GF-D8 (cell line): ENCODE measurements around the gene MFSD2A.
A peak's percentile ranks its signal among the peaks of the same experiment; 100 is the strongest.
"Not testable (repeated sequence)": the region's sequence is repeated elsewhere in the genome, so short reads cannot be mapped to it uniquely, and the experiment has no call there.

Source experiments
- DNase-seq: peaks from one replicate; lab custom pipeline; 2025; lab: John Stamatoyannopoulos, UW

The MFSD2A gene

GRCh38 chr1:39969048-39969447 is 14.1 kb downstream of the MFSD2A start:
- DNase-seq, result no peak

- peak; percentile 68 for DNase-seq
These were observed 14.8 kb downstream of the MFSD2A start for GRCh38 chr1:39969531-39970270.

- DNase-seq, result no peak
These were observed 15.3 kb downstream of the MFSD2A start for GRCh38 chr1:39970274-39970673.

GRCh38 chr1:39971138-39971537 is 16.2 kb downstream of the MFSD2A start:
- no peak for DNase-seq

- DNase-seq, result peak; percentile 33
These were observed 18.7 kb downstream of the MFSD2A start for GRCh38 chr1:39973503-39974135.

GRCh38 chr1:39976732-39977131 is 21.8 kb downstream of the MFSD2A start:
- no peak for DNase-seq

- no peak for DNase-seq
These were observed 22.3 kb downstream of the MFSD2A start for GRCh38 chr1:39977202-39977601.

GRCh38 chr1:39979654-39980053 is 24.7 kb downstream of the MFSD2A start:
- DNase-seq, result no peak

- DNase-seq, result peak; percentile 16
These were observed 25.8 kb downstream of the MFSD2A start for GRCh38 chr1:39980555-39981313.

- no peak for DNase-seq
These were observed 26.4 kb downstream of the MFSD2A start for GRCh38 chr1:39981385-39981784.

- no peak for DNase-seq
These were observed 27.0 kb downstream of the MFSD2A start for GRCh38 chr1:39981945-39982344.

GRCh38 chr1:39984480-39984879 is 29.5 kb downstream of the MFSD2A start:
- DNase-seq, result not testable (repeated sequence)

- no peak for DNase-seq
These were observed 30.0 kb downstream of the MFSD2A start for GRCh38 chr1:39984951-39985350.

GRCh38 chr1:39987869-39988268 is 32.9 kb downstream of the MFSD2A start:
- no peak for DNase-seq

- no peak for DNase-seq
These were observed 33.8 kb downstream of the MFSD2A start for GRCh38 chr1:39988618-39989343.

- DNase-seq, result no peak
These were observed 35.5 kb downstream of the MFSD2A start for GRCh38 chr1:39990428-39990827.

- no peak for DNase-seq
These were observed 37.3 kb downstream of the MFSD2A start for GRCh38 chr1:39992234-39992633.

- DNase-seq, result no peak
These were observed 37.9 kb downstream of the MFSD2A start for GRCh38 chr1:39992888-39993287.

GRCh38 chr1:39995973-39996393 is 41.0 kb downstream of the MFSD2A start:
- no peak for DNase-seq

GRCh38 chr1:39996396-39997004 is 41.6 kb downstream of the MFSD2A start:
- DNase-seq, result no peak

GRCh38 chr1:40001456-40001855 is 46.5 kb downstream of the MFSD2A start:
- no peak for DNase-seq
